ENCODE data around the gene C10orf53. TPM values are rescaled to one million over a fixed set of nuclear protein-coding genes. Genes with fewer than 3 reads are reported as not detected.

C10orf53 gene, protein sequence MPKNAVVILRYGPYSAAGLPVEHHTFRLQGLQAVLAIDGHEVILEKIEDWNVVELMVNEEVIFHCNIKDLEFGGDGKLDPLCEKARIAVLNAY
- total RNA-seq, result not detected in 3 replicates

DNA sequence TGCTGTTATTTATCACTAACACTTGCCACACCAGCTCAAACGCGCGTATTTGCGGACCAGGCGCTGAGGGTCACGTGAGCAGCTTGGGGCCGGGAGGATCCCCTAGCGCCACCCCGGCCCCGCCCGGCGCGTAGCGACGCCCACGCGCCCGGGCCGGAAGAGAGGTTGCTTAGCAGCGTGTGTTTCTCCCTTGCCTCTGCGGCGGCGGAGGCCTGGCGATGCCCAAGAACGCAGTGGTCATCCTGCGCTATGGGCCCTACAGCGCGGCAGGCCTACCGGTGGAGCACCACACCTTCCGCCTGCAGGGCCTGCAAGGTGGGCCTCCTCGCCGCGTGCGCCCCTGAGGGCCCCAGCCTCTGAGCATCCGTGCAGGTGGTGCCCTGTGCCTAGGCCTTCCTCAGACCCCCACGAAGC is at the start of gene C10orf53:
Gene C10orf53 (plus strand): TSS at position 172 of the 414 bp plus-strand sequence. CDS start 47 bp downstream, at position 219.
- H3K27ac Mint-ChIP-seq, result no peak within 1 kb of the TSS
- DNase-seq (ENCODE audit: low spot score in 2 of 2, unreplicated experiment in 2 of 2), result peak; percentile 46 to 64
- H3K27me3 Mint-ChIP-seq (ENCODE audit: low read depth), result peaks cover 78% of the 10 kb centered on the region

DNA sequence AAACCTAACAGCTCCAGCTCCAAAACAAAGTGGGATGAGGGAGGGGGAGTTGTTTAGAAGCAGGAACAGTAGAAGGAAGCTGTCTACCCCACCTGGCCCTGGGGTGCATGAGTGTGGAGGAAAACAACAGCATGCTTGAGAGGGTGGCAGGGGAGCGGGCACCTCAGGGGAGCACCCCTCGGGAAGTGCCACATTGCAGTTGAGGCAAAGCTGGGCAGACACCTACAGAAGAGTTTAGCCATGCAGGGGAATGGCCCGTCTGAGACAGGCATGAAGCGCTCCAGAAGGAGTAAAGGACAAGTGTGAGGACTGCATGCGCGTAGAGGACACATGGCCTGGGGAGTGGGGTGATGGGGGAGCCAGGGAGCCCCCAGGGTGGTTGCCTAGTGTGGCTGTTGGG is 47.5 kb upstream of the C10orf53 start:
- no peak for DNase-seq (ENCODE audit: low spot score in 2 of 2, unreplicated experiment in 2 of 2)
- TF ChIP-seq, protein P1, sequence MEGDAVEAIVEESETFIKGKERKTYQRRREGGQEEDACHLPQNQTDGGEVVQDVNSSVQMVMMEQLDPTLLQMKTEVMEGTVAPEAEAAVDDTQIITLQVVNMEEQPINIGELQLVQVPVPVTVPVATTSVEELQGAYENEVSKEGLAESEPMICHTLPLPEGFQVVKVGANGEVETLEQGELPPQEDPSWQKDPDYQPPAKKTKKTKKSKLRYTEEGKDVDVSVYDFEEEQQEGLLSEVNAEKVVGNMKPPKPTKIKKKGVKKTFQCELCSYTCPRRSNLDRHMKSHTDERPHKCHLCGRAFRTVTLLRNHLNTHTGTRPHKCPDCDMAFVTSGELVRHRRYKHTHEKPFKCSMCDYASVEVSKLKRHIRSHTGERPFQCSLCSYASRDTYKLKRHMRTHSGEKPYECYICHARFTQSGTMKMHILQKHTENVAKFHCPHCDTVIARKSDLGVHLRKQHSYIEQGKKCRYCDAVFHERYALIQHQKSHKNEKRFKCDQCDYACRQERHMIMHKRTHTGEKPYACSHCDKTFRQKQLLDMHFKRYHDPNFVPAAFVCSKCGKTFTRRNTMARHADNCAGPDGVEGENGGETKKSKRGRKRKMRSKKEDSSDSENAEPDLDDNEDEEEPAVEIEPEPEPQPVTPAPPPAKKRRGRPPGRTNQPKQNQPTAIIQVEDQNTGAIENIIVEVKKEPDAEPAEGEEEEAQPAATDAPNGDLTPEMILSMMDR (IDR thresholded peaks at IDR 0.05; ENCODE audit: unreplicated experiment), result no peak
- H3K27ac Mint-ChIP-seq, result no peak overlapping the region
- no peaks in the 10 kb centered on the region for H3K4me1 Mint-ChIP-seq
- no peak overlapping the region for H3K4me3 Mint-ChIP-seq
- H3K27me3 Mint-ChIP-seq (ENCODE audit: low read depth), result peaks cover 28% of the 10 kb centered on the region
- H3K9me3 Mint-ChIP-seq, result no peaks in the 10 kb centered on the region
- no peaks in the 10 kb centered on the region for H3K36me3 Mint-ChIP-seq

More for the DNA sequence above, at the start of gene C10orf53:
- no peaks in the 10 kb centered on the region for H3K36me3 Mint-ChIP-seq
- peak within 1 kb of the TSS; percentile 52 for H3K4me3 Mint-ChIP-seq
- peaks cover 4% of the 10 kb centered on the region for H3K4me1 Mint-ChIP-seq
- H3K9me3 Mint-ChIP-seq, result peaks cover 34% of the 10 kb centered on the region
- TF ChIP-seq, protein P1 (IDR thresholded peaks at IDR 0.05; ENCODE audit: unreplicated experiment), result no peak

DNA sequence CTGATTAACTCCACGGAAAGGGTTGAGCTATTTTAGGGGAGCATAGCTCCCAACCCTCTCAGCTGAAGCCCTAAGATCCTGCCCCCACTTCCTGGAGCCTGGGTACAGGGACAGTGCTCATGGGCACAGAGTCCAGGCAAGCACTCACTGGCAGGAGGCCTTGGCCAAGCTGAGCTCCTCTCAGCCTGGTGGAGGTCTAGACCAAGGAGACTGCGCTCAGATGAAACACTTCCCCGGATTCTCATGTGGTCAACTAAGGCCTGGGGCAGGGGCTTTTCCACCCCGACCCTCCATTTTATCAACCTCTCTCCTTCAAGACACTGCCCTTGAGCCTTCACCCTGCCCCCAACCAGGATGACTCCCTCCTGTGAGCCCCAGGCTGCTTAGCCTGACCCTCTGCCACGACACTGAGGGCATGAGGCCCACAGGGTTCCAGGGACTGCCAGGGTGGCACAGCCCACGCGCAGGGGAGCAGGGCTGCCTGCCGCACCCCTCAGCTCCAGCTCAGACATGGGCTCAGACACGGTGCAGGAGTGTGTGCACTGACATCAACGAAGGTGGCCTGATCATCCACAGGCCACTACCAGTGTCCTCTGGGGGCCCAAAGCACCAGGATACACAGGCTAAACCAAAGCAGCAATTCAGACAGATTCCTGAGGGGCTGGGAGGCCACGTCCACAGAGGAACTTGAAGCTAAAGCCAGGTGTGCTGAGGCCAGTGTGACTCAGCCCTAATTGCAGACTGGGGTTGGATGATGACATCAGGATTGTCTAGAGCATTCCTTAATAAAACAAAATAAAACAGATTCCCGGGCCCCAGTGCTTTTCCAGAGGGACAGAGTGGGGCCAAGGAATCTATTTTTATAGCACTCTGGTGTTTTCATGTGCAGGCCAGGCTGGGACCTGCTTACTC is 46.8 kb upstream of the C10orf53 start:
- no peaks in the 10 kb centered on the region for H3K4me1 Mint-ChIP-seq
- peaks cover 35% of the 10 kb centered on the region for H3K27me3 Mint-ChIP-seq (ENCODE audit: low read depth)
- H3K4me3 Mint-ChIP-seq, result no peak overlapping the region
- H3K27ac Mint-ChIP-seq, result no peak overlapping the region
- no peaks in the 10 kb centered on the region for H3K9me3 Mint-ChIP-seq
- TF ChIP-seq, protein P1 (IDR thresholded peaks at IDR 0.05; ENCODE audit: unreplicated experiment), result no peak
- no peaks in the 10 kb centered on the region for H3K36me3 Mint-ChIP-seq
- DNase-seq (ENCODE audit: low spot score in 2 of 2, unreplicated experiment in 2 of 2), result no peak

DNA sequence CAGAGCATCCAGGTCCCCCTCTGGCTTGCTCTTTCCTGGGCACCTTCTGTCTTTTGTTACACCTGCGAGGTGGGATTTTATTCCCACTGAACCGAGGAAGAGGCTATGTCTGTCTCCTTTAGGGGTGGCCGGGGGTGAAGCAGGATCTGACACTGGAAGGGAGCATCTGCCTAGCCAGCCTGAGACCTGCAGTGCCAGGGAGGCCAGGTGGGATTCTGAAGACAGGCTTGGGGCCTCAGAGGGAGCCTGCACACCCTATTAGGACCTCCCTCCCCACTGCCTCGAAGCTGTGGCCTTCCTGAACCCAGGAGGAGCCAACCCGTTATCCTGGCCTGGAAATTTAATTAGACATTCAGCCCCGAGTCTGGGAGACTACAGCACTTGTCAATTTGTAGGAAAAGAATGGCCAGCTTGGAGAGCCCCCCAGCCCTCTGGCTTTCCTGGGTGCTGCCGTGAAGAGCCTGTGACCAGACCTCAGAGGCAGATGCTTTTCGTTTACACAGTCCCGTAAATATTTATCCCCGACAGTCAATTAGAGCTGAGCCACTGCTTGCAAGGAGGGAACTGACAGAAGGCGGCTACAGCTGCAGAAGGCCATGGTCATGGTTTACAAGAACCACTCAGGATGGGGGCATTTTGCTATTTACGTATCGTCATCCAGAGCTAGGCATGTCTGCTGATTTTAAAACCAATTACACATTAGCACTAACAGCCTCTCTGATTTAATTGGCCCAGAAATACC is 46.0 kb upstream of the C10orf53 start:
- TF ChIP-seq, protein P1 (IDR thresholded peaks at IDR 0.05; ENCODE audit: unreplicated experiment), result no peak
- Mint-ChIP-seq H3K9me3 (no peaks in the 10 kb centered on the region), H3K36me3 (no peaks in the 10 kb centered on the region)

DNA sequence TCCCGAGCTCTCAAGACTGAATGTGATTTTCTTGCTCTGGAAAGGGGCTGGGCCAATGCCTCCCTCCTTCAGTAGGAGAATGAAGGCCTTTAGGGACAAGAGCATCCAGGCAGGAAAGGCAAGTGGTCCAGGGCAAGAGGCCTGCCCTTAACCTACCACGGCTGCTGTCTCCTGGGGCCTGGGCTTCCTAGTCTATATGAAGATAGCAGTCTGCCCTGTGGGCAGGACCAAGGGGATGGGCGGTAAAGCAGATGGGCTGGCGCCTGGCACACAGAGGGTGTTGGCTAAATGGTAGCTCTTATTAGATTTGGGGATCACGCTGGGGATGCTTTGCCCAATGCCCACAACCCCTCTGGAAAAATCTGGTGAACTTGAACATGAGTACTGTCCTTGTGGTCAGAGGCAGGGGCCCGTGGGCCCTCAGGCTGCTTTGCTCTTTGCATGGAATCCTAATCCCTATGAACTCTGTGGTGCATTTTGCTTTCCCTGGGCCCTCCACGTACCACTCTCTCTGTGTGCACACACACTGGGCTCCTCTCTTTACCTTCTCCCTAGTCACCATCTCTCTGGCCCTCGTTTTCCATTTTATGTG is 45.3 kb upstream of the C10orf53 start:
- Mint-ChIP-seq H3K27ac (no peak overlapping the region), H3K4me3 (no peak overlapping the region), H3K9me3 (no peaks in the 10 kb centered on the region), H3K4me1 (no peaks in the 10 kb centered on the region), H3K27me3 (ENCODE audit: low read depth) (peaks cover 49% of the 10 kb centered on the region), H3K36me3 (no peaks in the 10 kb centered on the region)
- TF ChIP-seq, protein P1 (IDR thresholded peaks at IDR 0.05; ENCODE audit: unreplicated experiment), result no peak
- DNase-seq (ENCODE audit: low spot score in 2 of 2, unreplicated experiment in 2 of 2), result no peak

More for the DNA sequence above, 46.0 kb upstream of the C10orf53 start:
- Mint-ChIP-seq H3K4me3 (no peak overlapping the region), H3K27me3 (ENCODE audit: low read depth) (peaks cover 43% of the 10 kb centered on the region), H3K4me1 (no peaks in the 10 kb centered on the region), H3K27ac (no peak overlapping the region)
- no peak for DNase-seq (ENCODE audit: low spot score in 2 of 2, unreplicated experiment in 2 of 2)
